ENCODE measurements around the gene TFDP2. TPM values are rescaled to one million over a fixed set of nuclear protein-coding genes. Genes with fewer than 3 reads are reported as not detected.

The TFDP2 gene
- total RNA-seq, 1 donor = 93.7 TPM

- no peak overlapping the region for H3K4me3 ChIP-seq (ENCODE audit: low read depth, low read length)
- no peak for TF ChIP-seq CTCF (IDR thresholded peaks at IDR 0.05; ENCODE audit: insufficient read depth, low read depth, low read length)
These were observed 116.1 kb downstream of the TFDP2 start for GRCh38 chr3:142033292-142033691.

GRCh38 chr3:142031575-142031974 lies 117.8 kb downstream of the TFDP2 start:
- no peak for DNase-seq (ENCODE audit: low read depth)
- no peak for TF ChIP-seq CTCF (IDR thresholded peaks at IDR 0.05; ENCODE audit: insufficient read depth, low read depth, low read length)
- H3K4me3 ChIP-seq (ENCODE audit: low read depth, low read length) = no peak overlapping the region

More at GRCh38 chr3:142033292-142033691, 116.1 kb downstream of the TFDP2 start:
- no peak for DNase-seq (ENCODE audit: low read depth)

- TF ChIP-seq CTCF (IDR thresholded peaks at IDR 0.05; ENCODE audit: insufficient read depth, low read depth, low read length) = no peak
- no peak overlapping the region for H3K4me3 ChIP-seq (ENCODE audit: low read depth, low read length)
- no peak for DNase-seq (ENCODE audit: low read depth)
These were observed 119.6 kb downstream of the TFDP2 start for GRCh38 chr3:142029791-142030190.

GRCh38 chr3:142029052-142029642 lies 120.2 kb downstream of the TFDP2 start:
- no peak for TF ChIP-seq CTCF (IDR thresholded peaks at IDR 0.05; ENCODE audit: insufficient read depth, low read depth, low read length)
- H3K4me3 ChIP-seq (ENCODE audit: low read depth, low read length) = no peak overlapping the region
- no peak for DNase-seq (ENCODE audit: low read depth)

- H3K4me3 ChIP-seq (ENCODE audit: low read depth, low read length) = peak overlapping the region; percentile 57
- DNase-seq (ENCODE audit: low read depth) = peak; percentile 65
- no peak for TF ChIP-seq CTCF (IDR thresholded peaks at IDR 0.05; ENCODE audit: insufficient read depth, low read depth, low read length)
These were observed 121.0 kb downstream of the TFDP2 start for GRCh38 chr3:142028243-142028777.

- no peak for DNase-seq (ENCODE audit: low read depth)
- peak overlapping the region; percentile 57 for H3K4me3 ChIP-seq (ENCODE audit: low read depth, low read length)
- no peak for TF ChIP-seq CTCF (IDR thresholded peaks at IDR 0.05; ENCODE audit: insufficient read depth, low read depth, low read length)
These were observed 121.6 kb downstream of the TFDP2 start for GRCh38 chr3:142027735-142028134.

- peak overlapping the region; percentile 57 for H3K4me3 ChIP-seq (ENCODE audit: low read depth, low read length)
- DNase-seq (ENCODE audit: low read depth) = no peak
- no peak for TF ChIP-seq CTCF (IDR thresholded peaks at IDR 0.05; ENCODE audit: insufficient read depth, low read depth, low read length)
These were observed 122.0 kb downstream of the TFDP2 start for GRCh38 chr3:142027300-142027699.

Data from fibroblast of villous mesenchyme (primary cell).